Measurements from ENCODE around the gene RAB11A.

- no peak for TF ChIP-seq CTCF (IDR thresholded peaks at IDR 0.05)
- TF ChIP-seq POLR2A (IDR thresholded peaks at IDR 0.05), result no peak
Measured at GRCh38 chr15:65893060-65893459, 23.8 kb downstream of the RAB11A start.
